ENCODE results near the gene GCA.

Gene GCA

GRCh38 chr2:162301151-162301804, 42.7 kb upstream of the GCA start:
- TF ChIP-seq CTCF (IDR thresholded peaks at IDR 0.05; ENCODE audit: low read depth, low read length, missing control alignments), result peak; percentile 77
- in situ Hi-C loops (cut with HindIII; ENCODE audit: low pct_ligation_motif_present, low sequenced_read_pairs), result no loop called here
- Histone ChIP-seq H3K36me3 (replicated peaks) (no peaks in the 10 kb centered on the region), H3K27ac (no peak overlapping the region), H3K27me3 (replicated peaks) (no peaks in the 10 kb centered on the region), H3K4me3 (ENCODE audit: low read depth, low read length) (peak overlapping the region; percentile 12)
- peak; percentile 44 for DNase-seq

DNA sequence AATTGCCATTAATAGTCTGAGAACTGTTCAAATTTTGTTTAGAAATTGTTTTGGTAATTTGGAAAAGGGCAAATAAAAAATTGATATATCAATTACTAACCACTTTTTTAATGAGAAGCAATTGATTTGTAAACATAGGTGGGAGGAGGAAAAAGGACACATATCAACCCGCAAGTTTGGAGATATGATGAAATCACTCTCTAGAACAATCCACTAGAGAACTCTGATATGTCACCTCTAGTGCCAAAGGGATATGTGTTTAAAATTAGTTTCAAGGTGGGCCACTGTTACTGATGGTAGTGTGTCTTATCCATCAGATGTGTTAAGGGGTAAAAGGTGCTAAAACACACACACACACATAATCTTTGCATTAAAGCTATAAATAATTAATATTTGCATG, 42.1 kb upstream of the GCA start:
- H3K27me3 ChIP-seq (replicated peaks), result no peaks in the 10 kb centered on the region
- no peaks in the 10 kb centered on the region for H3K36me3 ChIP-seq (replicated peaks)
- no peak overlapping the region for H3K27ac ChIP-seq
- H3K4me3 ChIP-seq (ENCODE audit: low read depth, low read length), result no peak overlapping the region
- no peak for DNase-seq
- in situ Hi-C loops (cut with HindIII; ENCODE audit: low pct_ligation_motif_present, low sequenced_read_pairs), result no loop called here
- TF ChIP-seq CTCF (IDR thresholded peaks at IDR 0.05; ENCODE audit: low read depth, low read length, missing control alignments), result no peak

- Histone ChIP-seq H3K27me3 (replicated peaks) (no peaks in the 10 kb centered on the region), H3K27ac (no peak overlapping the region), H3K36me3 (replicated peaks) (no peaks in the 10 kb centered on the region), H3K4me3 (ENCODE audit: low read depth, low read length) (no peak overlapping the region)
- DNase-seq, result no peak
- TF ChIP-seq CTCF (IDR thresholded peaks at IDR 0.05; ENCODE audit: low read depth, low read length, missing control alignments), result no peak
- in situ Hi-C loops (cut with HindIII; ENCODE audit: low pct_ligation_motif_present, low sequenced_read_pairs), result no loop called here
Observed at GRCh38 chr2:162305901-162306300, 38.0 kb upstream of the GCA start.

DNA sequence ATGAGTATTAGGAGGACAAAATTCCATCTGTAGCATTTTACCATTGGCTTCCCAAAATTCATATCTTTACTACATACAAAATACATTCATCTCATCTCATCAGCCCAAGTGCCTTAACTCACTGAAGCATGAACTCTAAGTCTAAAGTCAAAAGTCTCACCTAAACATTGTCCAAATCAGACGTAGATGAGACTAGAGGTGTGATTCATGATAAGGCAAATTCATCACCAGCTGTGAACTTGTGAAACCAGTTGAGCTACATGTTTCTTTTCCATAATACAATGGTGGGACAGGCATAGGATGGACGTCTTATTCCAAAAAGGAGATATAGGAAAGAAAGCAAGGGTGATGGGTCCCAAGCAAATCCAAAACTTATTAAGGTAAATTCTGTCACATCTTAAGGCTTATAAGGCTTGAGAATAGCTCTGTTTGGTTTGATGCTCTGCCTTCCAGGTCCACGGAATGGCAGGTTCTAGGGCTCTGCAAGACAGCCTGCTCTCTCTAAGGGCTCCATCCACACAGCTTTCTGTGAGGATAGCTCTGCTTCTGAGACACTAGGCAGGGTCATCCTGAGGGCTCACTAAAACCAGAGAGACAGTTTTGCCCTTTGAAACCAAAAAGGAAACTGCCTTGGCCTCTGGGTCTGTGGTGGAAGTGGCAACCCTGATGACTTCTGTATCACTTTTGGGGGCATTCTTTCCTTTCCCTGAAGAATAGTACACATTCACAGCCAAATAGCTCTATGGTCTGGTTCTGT, 35.0 kb upstream of the GCA start:
- Histone ChIP-seq H3K36me3 (replicated peaks) (no peaks in the 10 kb centered on the region), H3K27ac (no peak overlapping the region), H3K27me3 (replicated peaks) (no peaks in the 10 kb centered on the region), H3K4me3 (ENCODE audit: low read depth, low read length) (no peak overlapping the region)
- in situ Hi-C loops (cut with HindIII; ENCODE audit: low pct_ligation_motif_present, low sequenced_read_pairs), result no loop called here
- no peak for TF ChIP-seq CTCF (IDR thresholded peaks at IDR 0.05; ENCODE audit: low read depth, low read length, missing control alignments)
- no peak for DNase-seq

- no peaks in the 10 kb centered on the region for H3K27me3 ChIP-seq (replicated peaks)
- no peak overlapping the region for H3K4me3 ChIP-seq (ENCODE audit: low read depth, low read length)
- no peak overlapping the region for H3K27ac ChIP-seq
- no peak for TF ChIP-seq CTCF (IDR thresholded peaks at IDR 0.05; ENCODE audit: low read depth, low read length, missing control alignments)
- in situ Hi-C loops (cut with HindIII; ENCODE audit: low pct_ligation_motif_present, low sequenced_read_pairs), result no loop called here
- DNase-seq, result no peak
- no peaks in the 10 kb centered on the region for H3K36me3 ChIP-seq (replicated peaks)
Observed at GRCh38 chr2:162312853-162313252, 31.1 kb upstream of the GCA start.

All from brain microvascular endothelial cell (primary cell).